Loucy (cell line): ENCODE results near the gene F7.

Experiments
- H2AFZ ChIP-seq: fragments of 200-600 bp; sonication (generic); 2 replicates; pipeline ENCODE4 v1.6.0; 2016; ENCODE audit warnings: antibody characterized with exemption, mild to moderate bottlenecking, low read length, moderate library complexity
- H3F3A ChIP-seq: fragments of 200-600 bp; 2 replicates; pipeline ENCODE4 v1.6.0; 2016; ENCODE audit warnings: antibody characterized with exemption, low read depth, mild to moderate bottlenecking
- H3K27me3 ChIP-seq: fragments of 200-600 bp; sonication (generic); 2 replicates; pipeline ENCODE4 v1.6.1; 2014; ENCODE audit warnings: low read length, mild to moderate bottlenecking; ENCODE audit not compliant: insufficient read depth, poor library complexity, severe bottlenecking
- H3K36me3 ChIP-seq: fragments of 200-600 bp; sonication (generic); 2 replicates; pipeline ENCODE4 v1.6.1; 2016; ENCODE audit warnings: low read length; ENCODE audit not compliant: insufficient read depth
- H3K4me1 ChIP-seq: fragments of 200-600 bp; sonication (generic); 2 replicates; pipeline ENCODE4 v1.5.1; 2014; ENCODE audit warnings: low read length, mild to moderate bottlenecking; ENCODE audit not compliant: insufficient read depth, poor library complexity, severe bottlenecking
- H3K4me2 ChIP-seq: fragments of 200-600 bp; sonication (generic); 2 replicates; pipeline ENCODE4 v1.6.0; 2014; ENCODE audit warnings: antibody characterized with exemption, low read length, low read depth, mild to moderate bottlenecking; ENCODE audit not compliant: poor library complexity, severe bottlenecking
- H3K4me3 ChIP-seq: fragments of 200-600 bp; sonication (generic); 2 replicates; pipeline ENCODE4 v1.5.1; 2014; ENCODE audit warnings: low read length, mild to moderate bottlenecking, mixed read lengths; ENCODE audit not compliant: poor library complexity, severe bottlenecking
- H3K79me2 ChIP-seq: fragments of 200-600 bp; sonication (generic); 2 replicates; pipeline ENCODE4 v1.6.1; 2014; ENCODE audit warnings: low read length; ENCODE audit not compliant: insufficient read depth
- H3K9ac ChIP-seq: fragments of 200-600 bp; sonication (generic); 2 replicates; pipeline ENCODE4 v1.6.0; 2014; ENCODE audit warnings: mild to moderate bottlenecking, low read depth, low read length, moderate library complexity; ENCODE audit not compliant: poor library complexity, severe bottlenecking
- H3K9me2 ChIP-seq: fragments of 200-600 bp; sonication (generic); replicated peaks from 2 replicates; pipeline ENCODE4 v1.6.1; 2016; ENCODE audit warnings: low read depth, low read length, mixed read lengths
- H3K9me3 ChIP-seq: fragments of 200-600 bp; sonication (generic); 2 replicates; pipeline ENCODE4 v1.6.1; 2014; ENCODE audit warnings: mild to moderate bottlenecking, antibody characterized with exemption, low read length, low read depth; ENCODE audit not compliant: insufficient read depth
- H4K20me1 ChIP-seq: fragments of 200-600 bp; sonication (generic); 2 replicates; pipeline ENCODE4 v1.6.0; 2014; ENCODE audit warnings: antibody characterized with exemption, low read length, mild to moderate bottlenecking; ENCODE audit not compliant: insufficient read depth, poor library complexity, severe bottlenecking
- CTCF ChIP-seq: fragments of 200-600 bp; sonication (generic); conservative IDR thresholded peaks from 2 replicates; pipeline ENCODE4 v1.5.1; 2014; ENCODE audit warnings: mild to moderate bottlenecking, antibody characterized with exemption, low read length
- EZH2phosphoT487 ChIP-seq: fragments of 200-600 bp; IDR thresholded peaks from 2 replicates; pipeline ENCODE4 v1.6.1; 2018; ENCODE audit warnings: antibody characterized with exemption, mild to moderate bottlenecking, moderate library complexity, borderline replicate concordance

F7 gene

GRCh38 chr13:113080361-113080831, 25.2 kb upstream of the F7 start:
- no peaks in the 10 kb centered on the region for H3K36me3 ChIP-seq
- no peak overlapping the region for H2AFZ ChIP-seq
- H3K9ac ChIP-seq, result no peak overlapping the region
- no peaks in the 10 kb centered on the region for H3K79me2 ChIP-seq
- TF ChIP-seq EZH2phosphoT487 (no peak), CTCF (no peak)
- no peaks in the 10 kb centered on the region for H3K9me3 ChIP-seq
- no peak overlapping the region for H3K4me3 ChIP-seq
- no peaks in the 10 kb centered on the region for H4K20me1 ChIP-seq
- no peaks in the 10 kb centered on the region for H3K9me2 ChIP-seq
- no peaks in the 10 kb centered on the region for H3F3A ChIP-seq
- no peaks in the 10 kb centered on the region for H3K27me3 ChIP-seq
- no peaks in the 10 kb centered on the region for H3K4me1 ChIP-seq
- H3K4me2 ChIP-seq, result no peak overlapping the region

- H3F3A ChIP-seq, result no peaks in the 10 kb centered on the region
- H4K20me1 ChIP-seq, result no peaks in the 10 kb centered on the region
- H3K36me3 ChIP-seq, result no peaks in the 10 kb centered on the region
- H3K4me1 ChIP-seq, result no peaks in the 10 kb centered on the region
- H3K9me2 ChIP-seq, result no peaks in the 10 kb centered on the region
- no peak overlapping the region for H3K9ac ChIP-seq
- no peaks in the 10 kb centered on the region for H3K9me3 ChIP-seq
- no peak overlapping the region for H2AFZ ChIP-seq
- TF ChIP-seq EZH2phosphoT487, result no peak
- no peak for TF ChIP-seq CTCF
- no peaks in the 10 kb centered on the region for H3K79me2 ChIP-seq
- H3K4me3 ChIP-seq, result no peak overlapping the region
- H3K4me2 ChIP-seq, result no peak overlapping the region
- no peaks in the 10 kb centered on the region for H3K27me3 ChIP-seq
Observed at GRCh38 chr13:113080901-113081521, 24.6 kb upstream of the F7 start.

- Histone ChIP-seq H3K36me3 (no peaks in the 10 kb centered on the region), H2AFZ (no peak overlapping the region), H3K9me2 (no peaks in the 10 kb centered on the region), H3K4me2 (no peak overlapping the region), H4K20me1 (no peaks in the 10 kb centered on the region), H3K4me3 (no peak overlapping the region), H3K9me3 (no peaks in the 10 kb centered on the region), H3F3A (no peaks in the 10 kb centered on the region), H3K79me2 (no peaks in the 10 kb centered on the region), H3K27me3 (no peaks in the 10 kb centered on the region), H3K4me1 (no peaks in the 10 kb centered on the region), H3K9ac (no peak overlapping the region)
- TF ChIP-seq CTCF (no peak), EZH2phosphoT487 (no peak)
Observed at GRCh38 chr13:113082198-113083021, 23.2 kb upstream of the F7 start.
